NCI-H1417 (cell line): Measurements from ENCODE around the gene ARL8A.
"Not testable (repeated sequence)": the region's sequence is repeated elsewhere in the genome, so short reads cannot be mapped to it uniquely, and the experiment has no call there.

Source experiments
- DNase-seq, 3 experiments: peaks; one replicate each; lab custom pipeline; 2025; lab: John Stamatoyannopoulos, UW

ARL8A gene

DNA sequence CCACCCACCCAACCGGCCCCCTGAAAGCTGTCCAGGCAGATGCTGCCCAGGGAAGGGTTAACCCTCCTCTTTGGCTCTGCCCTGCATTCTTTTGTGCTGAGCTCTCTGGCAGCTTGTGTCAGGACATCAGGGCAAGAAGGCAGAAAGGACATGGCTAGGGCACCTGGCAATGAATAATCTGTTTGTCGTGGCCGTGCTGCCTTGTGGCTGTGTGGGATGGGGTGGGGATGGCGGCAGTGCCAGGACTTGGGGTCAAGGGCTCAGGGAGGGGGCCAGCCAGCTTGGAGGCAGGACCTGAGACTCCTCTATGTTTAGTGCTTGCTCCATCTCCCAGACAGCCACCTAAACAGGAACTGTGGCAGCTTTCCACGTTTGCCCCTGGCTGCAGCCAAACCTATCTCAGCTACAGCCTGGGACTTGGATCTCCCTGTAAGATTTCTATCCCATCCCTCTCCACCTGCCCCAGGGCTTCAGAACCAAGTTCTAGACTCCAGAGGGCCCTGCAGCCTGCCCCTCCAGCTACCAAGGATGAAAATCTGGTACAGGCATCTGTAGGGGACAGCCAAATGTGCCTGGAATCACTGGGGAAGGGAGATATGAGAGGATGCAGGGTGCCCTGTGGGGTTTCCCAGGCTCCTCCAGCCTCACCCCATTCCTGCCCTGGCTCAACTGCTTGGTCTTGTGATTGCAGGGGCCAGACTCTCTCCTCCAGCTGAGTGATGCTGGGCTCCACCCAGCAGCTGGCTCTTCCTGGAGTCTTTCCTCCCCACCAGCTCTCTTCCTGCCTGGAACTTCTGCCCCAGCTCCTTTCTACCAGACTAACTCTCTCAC lies 31.5 kb downstream of the ARL8A start:
- peak in 1 of 3 experiments; percentile 45 for DNase-seq

- DNase-seq = not testable (repeated sequence)
Observed at GRCh38 chr1:202111589-202111988, 32.9 kb downstream of the ARL8A start.

- DNase-seq = no peak
Observed at GRCh38 chr1:202110977-202111376, 33.6 kb downstream of the ARL8A start.

GRCh38 chr1:202107801-202108731 lies 36.5 kb downstream of the ARL8A start:
- DNase-seq = peak; percentile 72 to 81 (median 77)

DNA sequence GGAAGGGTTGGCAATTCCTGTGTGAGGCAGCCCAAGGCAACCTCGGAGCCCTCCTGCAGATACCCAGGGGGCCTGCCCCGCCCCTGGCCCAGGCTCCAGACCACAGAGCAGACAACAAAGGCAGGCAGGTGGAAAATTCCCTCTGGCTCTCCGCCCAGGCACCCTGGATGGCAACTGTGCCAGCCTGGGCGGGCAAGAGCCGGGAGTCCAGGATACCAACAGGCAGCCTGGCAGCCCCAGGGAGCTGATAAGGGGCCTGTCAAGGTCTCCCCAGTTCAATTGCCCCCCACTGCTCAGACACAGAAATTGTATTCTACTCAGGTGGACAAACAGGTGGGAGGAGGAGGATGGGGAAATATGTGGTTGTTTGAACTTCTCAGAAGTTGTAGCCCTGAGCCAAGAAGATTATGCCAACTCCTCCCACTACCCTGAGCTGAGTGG lies 37.2 kb downstream of the ARL8A start:
- DNase-seq = peak; percentile 61 to 94 (median 88)

DNA sequence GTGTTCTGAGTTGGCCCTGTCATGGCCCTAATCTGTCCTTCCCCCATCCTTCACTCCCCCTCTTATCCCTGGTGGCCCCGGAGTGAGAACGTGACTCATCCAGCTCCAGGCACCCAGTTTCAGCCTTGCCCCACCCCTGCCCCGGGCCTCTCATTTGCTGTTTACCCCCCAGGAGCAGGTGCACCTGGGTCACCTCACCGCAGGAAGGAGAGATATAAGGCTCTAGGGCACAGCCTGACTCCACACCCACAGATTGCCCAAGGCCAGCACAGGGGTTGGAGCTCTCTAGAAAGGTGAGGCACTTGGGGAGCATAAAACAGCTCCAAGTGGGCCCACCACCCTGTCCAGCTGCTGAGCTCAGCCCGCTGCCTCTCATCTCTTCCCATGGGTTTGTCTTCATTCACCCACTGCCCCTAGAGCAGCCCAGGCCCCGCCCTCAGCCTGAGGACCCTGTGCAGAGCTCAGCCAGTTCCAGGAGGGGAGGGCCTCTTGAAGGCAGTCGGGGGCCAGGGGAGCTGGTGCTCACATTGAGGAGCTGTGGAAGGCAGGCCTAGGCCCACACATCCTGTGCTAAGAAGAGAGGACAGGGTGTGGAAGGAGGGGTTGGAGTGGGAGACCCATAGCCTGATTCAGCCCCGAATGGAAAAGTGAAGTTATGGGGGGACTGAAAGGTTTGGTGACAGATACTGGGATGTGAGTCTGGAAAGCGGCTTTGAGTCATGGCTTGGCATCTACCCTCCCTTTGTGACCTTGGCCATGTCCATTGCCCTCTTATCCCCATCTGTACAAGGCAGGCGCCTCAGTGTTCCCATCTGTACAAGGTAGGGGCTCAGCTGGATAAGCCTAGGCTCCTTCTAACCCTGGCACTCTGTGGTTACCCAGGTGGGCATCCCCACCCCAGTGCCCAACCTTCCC lies 37.9 kb downstream of the ARL8A start:
- peak; percentile 65 to 89 (median 83) for DNase-seq

GRCh38 chr1:202105571-202106339 lies 38.8 kb downstream of the ARL8A start:
- peak; percentile 67 to 78 (median 70) for DNase-seq

DNA sequence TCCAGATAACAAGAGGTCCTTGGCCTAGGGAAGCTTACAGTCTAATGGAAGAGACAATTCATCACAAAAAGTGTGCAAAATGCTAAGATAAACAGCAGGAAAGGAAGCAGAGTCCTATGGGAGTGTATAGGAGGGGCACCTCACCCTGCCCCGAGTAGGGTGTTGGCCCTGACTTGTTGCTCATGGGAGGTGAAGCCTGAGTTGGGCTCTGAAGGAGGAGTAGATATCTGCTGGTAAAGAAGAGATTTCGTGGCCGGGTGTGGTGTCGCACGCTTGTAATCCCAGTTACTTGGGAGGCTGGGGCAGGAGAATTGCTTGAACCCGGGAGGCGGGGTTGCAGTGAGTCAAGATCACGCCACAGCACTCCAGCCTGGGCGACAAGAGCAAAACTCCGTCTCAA lies 40.5 kb downstream of the ARL8A start:
- DNase-seq = no peak

- peak in 2 of 3 experiments; percentile 15 to 43 for DNase-seq
Observed at GRCh38 chr1:202101184-202101583, 43.4 kb downstream of the ARL8A start.

GRCh38 chr1:202093858-202094257 lies 50.7 kb downstream of the ARL8A start:
- no peak for DNase-seq

GRCh38 chr1:202090994-202091393 lies 53.5 kb downstream of the ARL8A start:
- no peak for DNase-seq

- peak in 2 of 3 experiments; percentile 40 to 59 for DNase-seq
Observed at GRCh38 chr1:202088206-202088605, 56.3 kb downstream of the ARL8A start.

- DNase-seq = peak in 1 of 3 experiments; percentile 86
Observed at GRCh38 chr1:202086579-202087350, 57.8 kb downstream of the ARL8A start.

DNA sequence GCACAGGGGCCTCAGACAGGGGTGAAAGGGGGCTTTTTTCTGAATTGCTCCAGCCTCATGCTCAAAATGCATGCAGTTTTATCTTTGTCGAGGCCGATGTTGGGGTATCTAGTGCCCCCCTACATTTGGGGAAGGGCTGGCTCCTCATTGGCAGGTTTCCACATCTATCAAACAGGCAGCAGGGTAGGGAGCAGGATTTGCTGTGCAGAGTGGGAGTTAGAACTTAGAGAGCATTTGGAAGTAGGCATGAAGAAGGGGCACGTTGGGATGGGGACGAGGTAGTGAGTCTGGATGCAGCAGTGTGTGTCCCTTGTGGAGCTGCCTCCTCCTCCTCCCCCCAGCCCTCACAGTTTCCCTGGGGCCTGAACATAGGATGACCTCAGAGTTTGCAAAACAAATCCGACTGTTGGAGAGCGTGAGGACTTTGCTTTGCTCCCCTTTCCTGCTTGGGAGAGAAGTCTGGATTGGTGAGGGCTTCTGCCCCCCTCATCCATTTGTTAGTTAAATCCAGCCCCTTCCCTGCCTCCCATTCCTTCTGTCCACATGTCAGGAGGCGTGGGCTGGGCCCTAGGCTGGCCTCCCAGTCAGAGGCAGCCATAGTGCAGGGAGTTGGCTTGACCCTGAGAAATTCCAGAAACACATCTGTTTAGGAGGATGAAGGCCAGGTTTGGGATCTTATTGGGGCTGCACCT lies 58.7 kb downstream of the ARL8A start:
- peak in 1 of 3 experiments; percentile 48 for DNase-seq

GRCh38 chr1:202084791-202085681 lies 59.5 kb downstream of the ARL8A start:
- DNase-seq = peak; percentile 77 to 83 (median 78)
